Muscle of leg (tissue), 11 donors: ENCODE measurements around the gene SCT. TPM values are rescaled to one million over a fixed set of nuclear protein-coding genes. Genes with fewer than 3 reads are reported as not detected.
"Not testable (repeated sequence)": the region's sequence is repeated elsewhere in the genome, so short reads cannot be mapped to it uniquely, and the experiment has no call there.

Experiments
- DNase-seq: peaks from one replicate; pipeline ENCODE4 v3.0.0; 2013
- H3K27ac ChIP-seq: one replicate; pipeline ENCODE4 v1.5.1; 2013; ENCODE audit warnings: mild to moderate bottlenecking, low read length, control low read depth
- H3K27me3 ChIP-seq: one replicate; pipeline ENCODE4 v1.6.1; 2013; ENCODE audit warnings: low read length; ENCODE audit not compliant: control insufficient read depth, insufficient read depth
- H3K36me3 ChIP-seq: one replicate; pipeline ENCODE4 v1.6.1; 2013; ENCODE audit warnings: low read length; ENCODE audit not compliant: control insufficient read depth, insufficient read depth
- H3K4me1 ChIP-seq: one replicate; pipeline ENCODE4 v1.6.1; 2013; ENCODE audit warnings: low read length; ENCODE audit not compliant: control insufficient read depth, insufficient read depth
- H3K4me3 ChIP-seq: one replicate; pipeline ENCODE4 v1.5.1; 2013; ENCODE audit warnings: low read length, control low read depth
- H3K9me3 ChIP-seq: replicated peaks from 2 replicates; pipeline ENCODE4 v1.6.1; 2013; ENCODE audit warnings: low read depth, low read length; ENCODE audit not compliant: control insufficient read depth
- WGBS: methylation state at CpG from one replicate; pipeline ENCODE4 v1.1.5; 2013; ENCODE audit warnings: missing lambda C conversion rate; ENCODE audit not compliant: insufficient coverage; 5-methylcytosine and 5-hydroxymethylcytosine counted together
- polyA plus RNA-seq, 8 donors: library from polyadenylated mRNA; unstranded; fragments of 120-200 nt; gene quantifications; one replicate each; pipeline versions ENCODE4 v1.2.1 to v1.2.3, GENCODE V29; 2013; ENCODE audit warnings: inconsistent platforms in 1 of 8, low replicate concordance in 1 of 8; ENCODE audit not compliant: insufficient read length in 8 of 8, insufficient read depth in 1 of 8
- total RNA-seq: library from RNA; stranded (reverse); fragments of 120-200 nt; gene quantifications from one replicate; pipeline ENCODE4 v1.2.4, GENCODE V29; 2013

SCT gene
- total and polyA plus RNA-seq, 9 donors = 37.0 to 126 (median 63.6) TPM

- 80% methylated on average over 14 of the region's 19 CpGs for WGBS
- no peak overlapping the region for H3K4me3 ChIP-seq
- DNase-seq = no peak
- H3K9me3 ChIP-seq = no peaks in the 10 kb centered on the region
- no peaks in the 10 kb centered on the region for H3K27me3 ChIP-seq
- no peak overlapping the region for H3K27ac ChIP-seq
- H3K4me1 ChIP-seq = peaks cover 3% of the 10 kb centered on the region
- peaks cover 47% of the 10 kb centered on the region for H3K36me3 ChIP-seq
These were observed 33.3 kb upstream of the SCT start for GRCh38 chr11:660281-660680.

GRCh38 chr11:659532-660085, 32.6 kb upstream of the SCT start:
- Histone ChIP-seq H3K36me3 (peaks cover 47% of the 10 kb centered on the region), H3K4me3 (no peak overlapping the region), H3K4me1 (peaks cover 3% of the 10 kb centered on the region), H3K9me3 (no peaks in the 10 kb centered on the region), H3K27ac (no peak overlapping the region), H3K27me3 (no peaks in the 10 kb centered on the region)
- WGBS = 88% methylated on average over 16 of the region's 16 CpGs
- DNase-seq = no peak

GRCh38 chr11:657691-658126, 30.7 kb upstream of the SCT start:
- WGBS = 84% methylated on average over 8 of the region's 14 CpGs
- Histone ChIP-seq H3K4me3 (no peak overlapping the region), H3K9me3 (no peaks in the 10 kb centered on the region), H3K27me3 (no peaks in the 10 kb centered on the region), H3K4me1 (peaks cover under 1% of the 10 kb centered on the region), H3K27ac (no peak overlapping the region), H3K36me3 (peaks cover 42% of the 10 kb centered on the region)
- DNase-seq = no peak

- Histone ChIP-seq H3K27me3 (no peaks in the 10 kb centered on the region), H3K36me3 (peaks cover 36% of the 10 kb centered on the region), H3K4me1 (no peaks in the 10 kb centered on the region), H3K9me3 (no peaks in the 10 kb centered on the region), H3K4me3 (no peak overlapping the region), H3K27ac (no peak overlapping the region)
- WGBS = 84% methylated on average over 5 of the region's 7 CpGs
- no peak for DNase-seq
These were observed 29.9 kb upstream of the SCT start for GRCh38 chr11:656866-657265.

GRCh38 chr11:656426-656825, 29.4 kb upstream of the SCT start:
- WGBS = 91% methylated on average over 4 of the region's 14 CpGs
- Histone ChIP-seq H3K4me1 (no peaks in the 10 kb centered on the region), H3K9me3 (no peaks in the 10 kb centered on the region), H3K36me3 (peaks cover 36% of the 10 kb centered on the region), H3K27ac (no peak overlapping the region), H3K27me3 (no peaks in the 10 kb centered on the region), H3K4me3 (no peak overlapping the region)
- DNase-seq = no peak

- no peak overlapping the region for H3K27ac ChIP-seq
- no peaks in the 10 kb centered on the region for H3K27me3 ChIP-seq
- H3K9me3 ChIP-seq = no peaks in the 10 kb centered on the region
- 89% methylated on average over 21 of the region's 30 CpGs for WGBS
- H3K4me3 ChIP-seq = no peak overlapping the region
- peaks cover 34% of the 10 kb centered on the region for H3K36me3 ChIP-seq
- no peak for DNase-seq
- no peaks in the 10 kb centered on the region for H3K4me1 ChIP-seq
These were observed 28.2 kb upstream of the SCT start for GRCh38 chr11:655036-655726.

- H3K27me3 ChIP-seq = not testable (repeated sequence)
- WGBS = 95% methylated on average over 8 of the region's 12 CpGs
- peaks cover 26% of the 10 kb centered on the region for H3K36me3 ChIP-seq
These were observed 27.5 kb upstream of the SCT start for GRCh38 chr11:654444-654843.

GRCh38 chr11:653837-654236, 26.9 kb upstream of the SCT start:
- no peaks in the 10 kb centered on the region for H3K4me1 ChIP-seq
- WGBS = 92% methylated on average over 14 of the region's 15 CpGs
- H3K36me3 ChIP-seq = peaks cover 23% of the 10 kb centered on the region
- no peaks in the 10 kb centered on the region for H3K9me3 ChIP-seq
- H3K27ac ChIP-seq = no peak overlapping the region
- H3K27me3 ChIP-seq = no peaks in the 10 kb centered on the region
- no peak overlapping the region for H3K4me3 ChIP-seq
- DNase-seq = no peak

More at GRCh38 chr11:654444-654843, 27.5 kb upstream of the SCT start:
- not testable (repeated sequence) for H3K4me1 ChIP-seq, H3K4me3 ChIP-seq, H3K27ac ChIP-seq, H3K9me3 ChIP-seq, DNase-seq

GRCh38 chr11:653136-653535, 26.2 kb upstream of the SCT start:
- H3K9me3 ChIP-seq, H3K4me1 ChIP-seq, DNase-seq, H3K27ac ChIP-seq, H3K27me3 ChIP-seq, H3K4me3 ChIP-seq: not testable (repeated sequence)
- WGBS = 94% methylated on average over 14 of the region's 14 CpGs
- H3K36me3 ChIP-seq = peaks cover 18% of the 10 kb centered on the region

- no peak for DNase-seq
- no peak overlapping the region for H3K4me3 ChIP-seq
- H3K27ac ChIP-seq = no peak overlapping the region
- no peaks in the 10 kb centered on the region for H3K4me1 ChIP-seq
- 95% methylated on average over 7 of the region's 10 CpGs for WGBS
- H3K27me3 ChIP-seq = no peaks in the 10 kb centered on the region
- no peaks in the 10 kb centered on the region for H3K9me3 ChIP-seq
- H3K36me3 ChIP-seq = peaks cover 11% of the 10 kb centered on the region
These were observed 23.5 kb upstream of the SCT start for GRCh38 chr11:650482-650881.
